Astrocyte of the spinal cord (primary cell): ENCODE results near the gene VIT.
"Not testable (repeated sequence)": the region's sequence is repeated elsewhere in the genome, so short reads cannot be mapped to it uniquely, and the experiment has no call there.

Source experiments
- DNase-seq: peaks from one replicate; pipeline ENCODE4 v3.0.0; 2011; ENCODE audit warnings: low read depth, low spot score
- H3K4me3 ChIP-seq: 2 replicates; pipeline ENCODE4 v1.5.1; 2011; ENCODE audit warnings: low read depth, mild to moderate bottlenecking, low read length, moderate library complexity
- in situ Hi-C: cut with HindIII; loops from 2 replicates; pipeline ENCODE4 v1.10.0; 2017; ENCODE audit warnings: low sequenced_read_pairs
- TF ChIP-seq, protein P1 (sequence below): IDR thresholded peaks from 2 replicates; pipeline ENCODE4 v1.5.1; 2012; ENCODE audit warnings: low read depth, mild to moderate bottlenecking, low read length, inconsistent platforms

Gene VIT

DNA sequence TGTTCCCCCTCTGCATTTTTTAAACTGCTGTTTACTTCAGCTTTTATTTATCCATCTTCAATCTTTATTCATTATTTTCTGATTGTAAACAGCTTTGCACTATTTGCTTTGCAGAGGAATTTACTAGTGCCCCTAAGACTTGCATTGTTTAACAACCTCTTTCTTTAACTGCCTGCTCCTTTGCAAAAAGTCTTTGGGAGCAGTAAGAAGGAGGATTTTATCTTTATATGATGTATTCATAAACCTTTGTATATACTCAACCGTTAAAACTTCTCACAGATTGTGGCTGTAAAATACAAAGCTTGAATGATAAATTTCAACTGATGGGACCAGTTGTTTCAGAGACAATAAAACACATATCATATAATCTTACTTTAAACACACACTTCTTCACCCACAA lies 20.1 kb upstream of the VIT start:
- H3K4me3 ChIP-seq = no peak overlapping the region
- TF ChIP-seq, protein P1, sequence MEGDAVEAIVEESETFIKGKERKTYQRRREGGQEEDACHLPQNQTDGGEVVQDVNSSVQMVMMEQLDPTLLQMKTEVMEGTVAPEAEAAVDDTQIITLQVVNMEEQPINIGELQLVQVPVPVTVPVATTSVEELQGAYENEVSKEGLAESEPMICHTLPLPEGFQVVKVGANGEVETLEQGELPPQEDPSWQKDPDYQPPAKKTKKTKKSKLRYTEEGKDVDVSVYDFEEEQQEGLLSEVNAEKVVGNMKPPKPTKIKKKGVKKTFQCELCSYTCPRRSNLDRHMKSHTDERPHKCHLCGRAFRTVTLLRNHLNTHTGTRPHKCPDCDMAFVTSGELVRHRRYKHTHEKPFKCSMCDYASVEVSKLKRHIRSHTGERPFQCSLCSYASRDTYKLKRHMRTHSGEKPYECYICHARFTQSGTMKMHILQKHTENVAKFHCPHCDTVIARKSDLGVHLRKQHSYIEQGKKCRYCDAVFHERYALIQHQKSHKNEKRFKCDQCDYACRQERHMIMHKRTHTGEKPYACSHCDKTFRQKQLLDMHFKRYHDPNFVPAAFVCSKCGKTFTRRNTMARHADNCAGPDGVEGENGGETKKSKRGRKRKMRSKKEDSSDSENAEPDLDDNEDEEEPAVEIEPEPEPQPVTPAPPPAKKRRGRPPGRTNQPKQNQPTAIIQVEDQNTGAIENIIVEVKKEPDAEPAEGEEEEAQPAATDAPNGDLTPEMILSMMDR = no peak
- DNase-seq = no peak
- in situ Hi-C loops = no loop called here

DNA sequence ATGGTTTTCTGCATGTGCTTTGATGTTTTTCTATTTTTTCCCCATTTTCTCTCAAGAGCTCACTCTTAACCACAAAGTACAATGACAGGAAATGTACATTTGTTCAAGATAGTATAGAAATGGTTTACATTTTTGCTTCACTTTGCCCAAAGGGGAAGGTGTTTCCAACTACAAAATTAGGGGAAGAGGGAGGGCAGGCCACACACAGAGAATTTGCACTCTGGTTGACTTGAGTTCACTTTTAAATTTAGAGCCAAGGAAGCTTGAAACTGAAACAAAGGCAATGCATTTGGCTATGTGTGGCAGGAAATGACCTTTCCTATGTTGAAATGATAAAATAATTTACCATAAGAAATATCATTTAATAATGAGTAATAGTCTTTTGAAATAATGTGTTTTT lies 19.1 kb upstream of the VIT start:
- H3K4me3 ChIP-seq = no peak overlapping the region
- TF ChIP-seq, protein P1 = no peak
- DNase-seq = no peak
- in situ Hi-C loops = no loop called here

DNA sequence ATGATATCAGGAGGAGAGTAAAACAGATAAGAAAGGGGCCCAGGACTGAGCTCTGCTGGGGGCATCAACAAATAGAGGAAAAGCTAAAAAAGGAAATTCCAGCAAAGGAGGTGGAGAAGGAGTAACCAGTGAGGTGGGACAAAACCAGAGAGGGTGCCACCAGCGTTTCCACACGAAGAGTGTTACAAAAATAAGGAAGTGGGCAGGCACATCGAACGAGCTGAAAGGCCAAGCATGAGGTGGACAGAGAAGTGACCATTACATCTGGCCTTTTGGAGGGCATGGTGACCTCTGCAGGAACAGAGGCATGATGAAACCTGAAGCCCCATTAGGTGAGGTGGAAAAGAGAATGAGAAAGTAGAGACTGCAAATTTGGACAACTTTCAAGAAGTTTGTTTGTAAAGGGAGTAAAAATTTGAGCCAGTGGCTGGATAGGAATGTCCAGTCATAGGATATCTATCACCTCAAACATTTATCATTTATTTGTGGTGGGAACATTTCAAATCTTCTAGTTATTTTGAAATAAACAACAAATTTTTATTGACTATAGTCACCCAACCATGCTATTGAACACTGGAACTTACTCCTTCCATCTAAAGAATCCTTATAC lies 18.4 kb upstream of the VIT start:
- TF ChIP-seq, protein P1 = no peak
- DNase-seq = no peak
- H3K4me3 ChIP-seq = no peak overlapping the region
- in situ Hi-C loops = no loop called here

DNA sequence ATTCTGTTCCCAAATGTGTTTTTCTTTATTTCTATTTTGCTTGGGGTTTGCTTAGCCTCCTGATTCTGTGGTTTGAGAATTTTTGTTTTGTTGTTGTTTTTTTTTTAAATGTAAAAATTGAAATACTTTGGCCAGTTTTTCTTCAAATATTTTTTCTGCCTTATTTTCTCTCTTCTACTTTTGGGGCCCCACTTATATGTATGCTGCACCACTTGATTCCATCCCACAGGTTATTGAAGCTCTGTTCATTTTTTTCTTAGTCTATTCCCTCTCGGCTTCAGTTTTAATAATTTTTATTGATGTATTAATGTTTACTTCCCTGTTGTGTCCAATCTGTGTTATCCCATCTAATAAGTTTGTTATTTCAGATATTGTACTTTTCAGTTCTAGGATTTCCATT lies 17.7 kb upstream of the VIT start:
- no peak for DNase-seq
- TF ChIP-seq, protein P1 = no peak
- in situ Hi-C loops = no loop called here
- no peak overlapping the region for H3K4me3 ChIP-seq

DNA sequence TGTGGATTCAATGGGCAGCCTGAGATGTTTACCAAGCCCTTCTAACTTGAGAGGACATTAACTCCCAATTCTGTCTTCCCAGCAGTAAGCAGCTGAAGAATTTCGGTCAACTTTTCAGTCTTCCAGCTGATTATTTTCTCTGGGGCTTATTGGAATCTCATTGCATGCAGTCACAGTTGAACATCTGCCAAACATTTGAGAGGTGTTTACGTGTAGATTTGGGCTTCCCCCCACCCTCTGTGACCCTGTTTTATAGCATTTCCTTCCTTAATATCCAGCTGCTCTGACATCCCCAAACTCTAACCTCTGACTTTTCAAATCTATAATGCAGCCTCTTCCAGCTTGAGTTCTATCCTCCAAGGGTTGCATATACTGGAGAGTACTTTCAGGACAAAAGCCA lies 16.5 kb upstream of the VIT start:
- no peak overlapping the region for H3K4me3 ChIP-seq
- TF ChIP-seq, protein P1 = no peak
- in situ Hi-C loops = no loop called here
- no peak for DNase-seq

DNA sequence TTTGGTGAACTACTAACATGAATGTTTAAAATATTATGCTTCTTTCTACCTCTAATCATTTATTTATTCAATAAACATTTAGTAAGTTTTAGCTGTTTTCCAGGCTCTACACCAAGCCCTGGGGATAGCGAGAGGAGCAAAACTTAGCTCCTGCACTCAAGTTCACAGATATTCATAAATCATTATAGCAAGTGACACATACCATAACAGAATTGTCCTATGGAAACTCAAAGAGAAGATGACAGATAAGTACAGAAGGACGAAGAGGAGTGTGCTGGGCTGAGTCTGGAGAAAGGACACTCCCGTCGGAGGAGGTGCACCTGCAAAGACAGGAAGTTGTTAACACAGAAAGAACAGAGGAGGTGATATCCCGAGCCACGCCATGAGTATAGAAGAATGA lies 13.9 kb upstream of the VIT start:
- in situ Hi-C loops = no loop called here
- no peak for DNase-seq
- TF ChIP-seq, protein P1 = no peak
- H3K4me3 ChIP-seq = no peak overlapping the region

DNA sequence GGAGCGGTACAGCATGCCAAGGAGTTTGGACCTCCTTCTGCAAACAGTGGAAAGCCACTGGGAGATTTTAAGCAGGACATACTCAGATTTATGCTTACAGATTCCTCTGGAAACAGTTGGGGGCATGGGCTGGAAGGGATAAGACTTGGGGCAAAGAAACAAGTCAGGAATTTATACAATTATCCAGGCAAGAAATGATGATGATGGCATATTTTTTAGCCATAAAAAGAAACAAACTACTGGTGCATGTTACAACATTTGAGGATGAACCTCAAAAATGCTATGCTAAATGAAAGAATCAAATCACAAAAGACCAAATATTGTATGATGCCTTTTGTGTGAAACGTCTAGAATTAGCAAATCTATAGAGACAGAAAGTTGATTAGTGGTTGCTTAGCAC lies 13.5 kb upstream of the VIT start:
- in situ Hi-C loops = no loop called here
- DNase-seq = no peak
- TF ChIP-seq, protein P1 = no peak
- no peak overlapping the region for H3K4me3 ChIP-seq

DNA sequence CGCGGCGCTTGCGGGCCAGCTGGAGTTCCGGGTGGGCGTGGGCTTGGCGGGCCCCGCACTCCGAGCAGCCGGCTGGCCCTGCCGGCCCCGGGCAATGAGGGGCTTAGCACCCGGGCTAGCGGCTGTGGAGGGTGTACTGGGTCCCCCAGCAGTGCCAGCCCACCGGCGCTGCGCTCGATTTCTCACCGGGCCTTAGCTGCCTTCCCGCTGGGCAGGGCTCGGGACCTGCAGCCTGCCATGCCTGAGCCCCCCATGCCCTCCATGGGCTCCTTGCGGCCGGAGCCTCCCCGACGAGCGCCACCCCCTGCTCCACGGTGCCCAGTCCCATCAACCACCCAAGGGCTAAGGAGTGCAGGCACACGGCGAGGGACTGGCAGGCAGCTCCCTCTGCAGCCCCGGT lies 8.2 kb upstream of the VIT start:
- DNase-seq, in situ Hi-C loops, H3K4me3 ChIP-seq: not testable (repeated sequence)

DNA sequence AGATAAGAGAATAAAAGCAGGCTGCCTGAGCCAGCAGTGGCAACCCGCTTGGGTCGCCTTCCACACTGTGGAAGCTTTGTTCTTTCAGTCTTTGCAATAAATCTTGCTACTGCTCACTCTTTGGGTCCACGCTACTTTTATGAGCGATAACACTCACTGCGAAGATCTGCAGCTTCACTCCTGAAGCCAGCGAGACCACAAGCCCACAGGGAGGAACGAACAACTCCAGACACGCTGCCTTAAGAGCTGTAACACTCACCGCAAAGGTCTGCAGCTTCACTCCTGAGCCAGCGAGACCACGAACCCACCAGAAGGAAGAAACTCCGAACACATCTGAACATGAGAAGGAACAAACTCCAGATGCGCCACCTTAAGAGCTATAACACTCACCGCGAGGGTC lies 7.5 kb upstream of the VIT start:
- DNase-seq, H3K4me3 ChIP-seq, in situ Hi-C loops: not testable (repeated sequence)
